PC-3 (cell line): ENCODE data around the gene CDC7. TPM values are rescaled to one million over a fixed set of nuclear protein-coding genes. Genes with fewer than 3 reads are reported as not detected.

Experiments
- ATAC-seq: fragments of 200-7000 bp; cut with Tn5 transposase; 2 replicates; pipeline ENCODE4 v1.9.1; 2020; ENCODE audit warnings: mild to moderate bottlenecking, moderate library complexity
- BruUV-seq: library from RNA; stranded (reverse); fragments of 400-500 nt; replicated peaks from 2 replicates; lab custom pipeline; 2021; lab: Mats Ljungman, UMichigan
- CTCF ChIA-PET: fragments of 300-600 bp; sonication (Branson Sonifier 250); formaldehyde crosslinking; loops from one replicate; lab custom pipeline; 2022; ENCODE audit warnings: antibody characterized with exemption; lab: Charles Lee
- POLR2A ChIA-PET: fragments of 300-600 bp; sonication (Branson Sonifier 250); formaldehyde crosslinking; loops from one replicate; lab custom pipeline; 2022; ENCODE audit warnings: antibody characterized with exemption; ENCODE audit not compliant: unreplicated experiment; lab: Charles Lee
- DNase-seq: peaks from one replicate; pipeline ENCODE4 v3.0.0-alpha.2; 2015
- H2AFZ ChIP-seq: fragments of 300-600 bp; sonication (generic); 2 replicates; pipeline ENCODE4 v1.6.0; 2016; ENCODE audit warnings: antibody characterized with exemption, low read length
- H3F3A ChIP-seq: fragments of 300-600 bp; sonication (generic); one replicate; pipeline ENCODE4 v1.6.0; 2017; ENCODE audit warnings: antibody characterized with exemption, low read length, control low read depth, mild to moderate bottlenecking; ENCODE audit not compliant: unreplicated experiment
- H3K27ac ChIP-seq: fragments of 300-600 bp; sonication (generic); 2 replicates; pipeline ENCODE4 v1.5.1; 2016; ENCODE audit warnings: mild to moderate bottlenecking, low read length
- H3K27me3 ChIP-seq: fragments of 300-600 bp; sonication (generic); 2 replicates; pipeline ENCODE4 v1.6.1; 2016; ENCODE audit warnings: low read length, mixed read lengths
- H3K36me3 ChIP-seq: fragments of 300-600 bp; sonication (generic); 2 replicates; pipeline ENCODE4 v1.6.1; 2016; ENCODE audit warnings: low read depth, mixed run types, low read length, mixed read lengths
- H3K4me1 ChIP-seq: fragments of 300-600 bp; sonication (generic); 2 replicates; pipeline ENCODE4 v1.5.1; 2016; ENCODE audit warnings: low read length; ENCODE audit not compliant: insufficient read depth
- H3K4me2 ChIP-seq: fragments of 300-600 bp; sonication (generic); 2 replicates; pipeline ENCODE4 v1.6.0; 2016; ENCODE audit warnings: low read length
- H3K4me3 ChIP-seq: fragments of 300-600 bp; sonication (generic); 2 replicates; pipeline ENCODE4 v1.5.1; 2016; ENCODE audit warnings: mild to moderate bottlenecking, low read length, mixed read lengths
- H3K79me2 ChIP-seq: fragments of 300-600 bp; sonication (generic); 2 replicates; pipeline ENCODE4 v1.6.1; 2017; ENCODE audit warnings: low read length, mixed read lengths
- H3K9ac ChIP-seq: fragments of 300-600 bp; sonication (generic); 2 replicates; pipeline ENCODE4 v1.6.0; 2016; ENCODE audit warnings: mild to moderate bottlenecking, low read length
- H3K9me2 ChIP-seq: fragments of 300-600 bp; sonication (generic); replicated peaks from 2 replicates; pipeline ENCODE4 v1.6.1; 2016; ENCODE audit warnings: mixed run types, low read length, mixed read lengths
- H3K9me3 ChIP-seq: fragments of 300-600 bp; sonication (generic); 2 replicates; pipeline ENCODE4 v1.6.1; 2016; ENCODE audit warnings: low read length, mixed read lengths
- H4K20me1 ChIP-seq: fragments of 300-600 bp; sonication (generic); 2 replicates; pipeline ENCODE4 v1.6.1; 2016; ENCODE audit warnings: low read length, mixed read lengths
- CTCF ChIP-seq: fragments of 300-600 bp; sonication (generic); conservative IDR thresholded peaks from 2 replicates; pipeline ENCODE4 v1.5.1; 2017; ENCODE audit warnings: antibody characterized with exemption, low read depth, mild to moderate bottlenecking, low read length
- EZH2 ChIP-seq: fragments of 300-600 bp; sonication (generic); IDR thresholded peaks from one replicate; pipeline ENCODE4 v1.6.1; 2017; ENCODE audit warnings: antibody characterized with exemption, mild to moderate bottlenecking, low read length; ENCODE audit not compliant: unreplicated experiment
- EZH2phosphoT487 ChIP-seq: fragments of 300-600 bp; sonication (generic); IDR thresholded peaks from 2 replicates; pipeline ENCODE4 v1.6.1; 2018; ENCODE audit warnings: mild to moderate bottlenecking, antibody characterized with exemption, low read length, borderline replicate concordance
- intact Hi-C: fragments of 100-400 bp; cut with micrococcal nuclease; formaldehyde crosslinking; loops from 2 replicates; pipeline ENCODE4 v1.9.0; 2023
- total RNA-seq: library from RNA; depleted of rRNA; stranded (reverse); fragments of >200 nt; gene quantifications from 2 replicates; pipeline ENCODE4 v1.2.3, GENCODE V29; 2014

Gene CDC7
- total RNA-seq, 1 experiment from 2014 or later, result 10.0 TPM

- H3K27ac ChIP-seq, result no peak overlapping the region
- no peaks in the 10 kb centered on the region for H3K79me2 ChIP-seq
- BruUV-seq, result no TSS peak
- H3K9me2 ChIP-seq, result no peaks in the 10 kb centered on the region
- DNase-seq, result no peak
- no peaks in the 10 kb centered on the region for H3K4me1 ChIP-seq
- no peak overlapping the region for H3K9ac ChIP-seq
- ChIA-PET CTCF (no interaction called here), POLR2A (interaction anchor here (0.6 kb wide), 1 partner anchor 96 kb away, joined by 3 read pairs; no protein-coding TSS in a partner anchor)
- no peaks in the 10 kb centered on the region for H3K9me3 ChIP-seq
- H3K4me2 ChIP-seq, result no peak overlapping the region
- peaks cover 26% of the 10 kb centered on the region for H3K27me3 ChIP-seq
- H3F3A ChIP-seq, result no peaks in the 10 kb centered on the region
- no peak overlapping the region for H3K4me3 ChIP-seq
- no peaks in the 10 kb centered on the region for H3K36me3 ChIP-seq
- H4K20me1 ChIP-seq, result no peaks in the 10 kb centered on the region
- intact Hi-C loops, result no loop called here
- no peak for TF ChIP-seq CTCF
- TF ChIP-seq EZH2phosphoT487, result no peak
- no peak for TF ChIP-seq EZH2
- ATAC-seq, result no peak
- H2AFZ ChIP-seq, result no peak overlapping the region
These were observed 24.0 kb upstream of the CDC7 start for GRCh38 chr1:91476533-91477217.

- H3K9me3 ChIP-seq, result no peaks in the 10 kb centered on the region
- BruUV-seq, result no TSS peak
- no peak overlapping the region for H2AFZ ChIP-seq
- H3K4me3 ChIP-seq, result no peak overlapping the region
- ChIA-PET POLR2A (no interaction called here), CTCF (no interaction called here)
- intact Hi-C loops, result no loop called here
- ATAC-seq (no peak), DNase-seq (no peak)
- TF ChIP-seq EZH2phosphoT487, result no peak
- H3K9me2 ChIP-seq, result no peaks in the 10 kb centered on the region
- H3F3A ChIP-seq, result no peaks in the 10 kb centered on the region
- peaks cover 29% of the 10 kb centered on the region; the same call in 1 of the 2 replicates for H3K27me3 ChIP-seq
- no peaks in the 10 kb centered on the region for H3K79me2 ChIP-seq
- H3K36me3 ChIP-seq, result no peaks in the 10 kb centered on the region
- no peak overlapping the region for H3K27ac ChIP-seq
- no peak overlapping the region for H3K4me2 ChIP-seq
- H3K4me1 ChIP-seq, result no peaks in the 10 kb centered on the region
- H3K9ac ChIP-seq, result no peak overlapping the region
- no peaks in the 10 kb centered on the region for H4K20me1 ChIP-seq
These were observed 13.2 kb upstream of the CDC7 start for GRCh38 chr1:91487469-91487868.

GRCh38 chr1:91490501-91490900, 10.2 kb upstream of the CDC7 start:
- no peak overlapping the region for H3K27ac ChIP-seq
- no TSS peak for BruUV-seq
- ATAC-seq (no peak), DNase-seq (no peak)
- peaks cover 12% of the 10 kb centered on the region; the same call in 1 of the 2 replicates for H3K27me3 ChIP-seq
- H3K4me3 ChIP-seq, result no peak overlapping the region
- no peaks in the 10 kb centered on the region for H3K9me2 ChIP-seq
- no peaks in the 10 kb centered on the region for H3F3A ChIP-seq
- no peak overlapping the region for H2AFZ ChIP-seq
- ChIA-PET POLR2A (no interaction called here), CTCF (no interaction called here)
- H3K79me2 ChIP-seq, result no peaks in the 10 kb centered on the region
- intact Hi-C loops, result no loop called here
- no peaks in the 10 kb centered on the region for H4K20me1 ChIP-seq
- no peak for TF ChIP-seq CTCF
- TF ChIP-seq EZH2, result no peak
- TF ChIP-seq EZH2phosphoT487, result no peak
- H3K4me1 ChIP-seq, result no peaks in the 10 kb centered on the region
- H3K4me2 ChIP-seq, result no peak overlapping the region
- H3K9ac ChIP-seq, result no peak overlapping the region
- no peaks in the 10 kb centered on the region for H3K36me3 ChIP-seq
- no peaks in the 10 kb centered on the region for H3K9me3 ChIP-seq
